Tibial nerve (tissue), 4 donors: ENCODE measurements around the gene SLC2A6. TPM values are rescaled to one million over a fixed set of nuclear protein-coding genes. Genes with fewer than 3 reads are reported as not detected.

Experiments
- DNase-seq, 2 donors: peaks; one replicate each; pipeline ENCODE4 v3.0.0-alpha.2; 2019; ENCODE audit warnings: low spot score in 2 of 2
- H3K27ac ChIP-seq, 4 donors: fragments of 200-600 bp; sonication (generic) in 3 of 4; one replicate each; pipeline ENCODE4 v1.5.1; 2017 to 2019; ENCODE audit warnings: mild to moderate bottlenecking in 1 of 4
- H3K27me3 ChIP-seq, 2 donors: fragments of 200-600 bp; sonication (generic) in 1 of 2; one replicate each; pipeline versions ENCODE4 v1.5.1 to v1.6.0; 2017 to 2019
- H3K36me3 ChIP-seq, 3 donors: fragments of 200-600 bp; sonication (generic); one replicate each; pipeline ENCODE4 v1.5.1; 2018 to 2019
- H3K4me1 ChIP-seq, 4 donors: fragments of 200-600 bp; sonication (generic) in 3 of 4; one replicate each; pipeline ENCODE4 v1.5.1; 2017 to 2019
- H3K4me3 ChIP-seq, 4 donors: fragments of 200-600 bp; sonication (generic) in 3 of 4; one replicate each; pipeline ENCODE4 v1.5.1; 2017 to 2019; ENCODE audit warnings: mild to moderate bottlenecking in 1 of 4, moderate library complexity in 1 of 4
- H3K9me3 ChIP-seq, 4 donors: fragments of 200-600 bp; sonication (generic) in 3 of 4; one replicate each; pipeline ENCODE4 v1.5.1; 2017 to 2019
- CTCF ChIP-seq, 5 experiments: fragments of 200-600 bp in 3 of 5; fragments of 450-650 bp in 2 of 5; sonication (generic) in 3 of 5; IDR thresholded peaks; one replicate each; pipeline ENCODE4 v1.5.1; 2016 to 2019; ENCODE audit warnings: antibody characterized with exemption in 5 of 5, mild to moderate bottlenecking in 3 of 5, moderate library complexity in 2 of 5
- EP300 ChIP-seq, 2 donors: sonication (generic); formaldehyde crosslinking; IDR thresholded peaks; one replicate each; pipeline ENCODE4 v1.6.1; 2017; ENCODE audit warnings: antibody characterized with exemption in 2 of 2, mild to moderate bottlenecking in 1 of 2
- POLR2A ChIP-seq, 2 donors: fragments of 450-650 bp; IDR thresholded peaks; one replicate each; pipeline ENCODE4 v1.6.1; 2017; ENCODE audit warnings: antibody characterized with exemption in 2 of 2, mild to moderate bottlenecking in 2 of 2, moderate library complexity in 2 of 2
- WGBS, 2 donors: methylation state at CpG; one replicate each; pipeline ENCODE4 v1.1.5; 2018; 5-methylcytosine and 5-hydroxymethylcytosine counted together
- total RNA-seq, 4 donors: library from RNA; depleted of rRNA; stranded (reverse); fragments of >200 nt; gene quantifications; one replicate each; pipeline ENCODE4 v1.1.0, GENCODE V29; 2016

SLC2A6 gene
- total RNA-seq, 4 donors from 2014 or later = 2.1 to 6.3 (median 3.0) TPM

- whole genome bisulfite sequencing, 2 donors = 89 to 98% methylated on average over 3 to 5 of the region's 5 CpGs
Observed at GRCh38 chr9:133518200-133518599, 39.3 kb upstream of the SLC2A6 start.

GRCh38 chr9:133517711-133518110 lies 38.8 kb upstream of the SLC2A6 start:
- Histone ChIP-seq H3K9me3 (no peaks in the 10 kb centered on the region), H3K4me3 (no peak overlapping the region), H3K36me3 (no peaks in the 10 kb centered on the region), H3K4me1 (peaks cover 0 to 33% (median 7%) of the 10 kb centered on the region in 4 donors), H3K27me3 (peaks cover 0 to 3% of the 10 kb centered on the region in 2 donors), H3K27ac (no peak overlapping the region)
- TF ChIP-seq EP300 (IDR thresholded peaks at IDR 0.05) (no peak), POLR2A (IDR thresholded peaks at IDR 0.05) (no peak), CTCF (IDR thresholded peaks at IDR 0.05) (no peak)
- no peak for DNase-seq
- 76 to 85% methylated on average over 8 of the region's 8 CpGs for WGBS, 2 donors

More at GRCh38 chr9:133518200-133518599, 39.3 kb upstream of the SLC2A6 start:
- Histone ChIP-seq H3K4me1 (peaks cover 0 to 31% (median 6%) of the 10 kb centered on the region in 4 donors), H3K27me3 (peaks cover 0 to 3% of the 10 kb centered on the region in 2 donors), H3K4me3 (no peak overlapping the region), H3K36me3 (no peaks in the 10 kb centered on the region), H3K27ac (no peak overlapping the region), H3K9me3 (no peaks in the 10 kb centered on the region)
- no peak for TF ChIP-seq EP300 (IDR thresholded peaks at IDR 0.05)
- no peak for TF ChIP-seq CTCF (IDR thresholded peaks at IDR 0.05)
- no peak for TF ChIP-seq POLR2A (IDR thresholded peaks at IDR 0.05)
- no peak for DNase-seq

GRCh38 chr9:133516961-133517350 lies 38.1 kb upstream of the SLC2A6 start:
- H3K9me3 ChIP-seq = no peaks in the 10 kb centered on the region
- TF ChIP-seq POLR2A (IDR thresholded peaks at IDR 0.05) (no peak), EP300 (IDR thresholded peaks at IDR 0.05) (no peak), CTCF (IDR thresholded peaks at IDR 0.05) (no peak)
- H3K27ac ChIP-seq = no peak overlapping the region
- 77 to 86% methylated on average over 9 of the region's 9 CpGs for WGBS, 2 donors
- H3K4me3 ChIP-seq = no peak overlapping the region
- DNase-seq = no peak
- peaks cover 0 to 3% of the 10 kb centered on the region in 2 donors for H3K27me3 ChIP-seq
- H3K36me3 ChIP-seq = no peaks in the 10 kb centered on the region
- peaks cover 0 to 33% (median 7%) of the 10 kb centered on the region in 4 donors for H3K4me1 ChIP-seq

GRCh38 chr9:133516256-133516960 lies 37.5 kb upstream of the SLC2A6 start:
- no peak overlapping the region for H3K4me3 ChIP-seq
- no peak for DNase-seq
- no peaks in the 10 kb centered on the region for H3K9me3 ChIP-seq
- TF ChIP-seq CTCF (IDR thresholded peaks at IDR 0.05) (no peak), POLR2A (IDR thresholded peaks at IDR 0.05) (no peak), EP300 (IDR thresholded peaks at IDR 0.05) (no peak)
- H3K27me3 ChIP-seq = peaks cover 0 to 3% of the 10 kb centered on the region in 2 donors
- peaks cover 0 to 33% (median 7%) of the 10 kb centered on the region in 4 donors for H3K4me1 ChIP-seq
- no peaks in the 10 kb centered on the region for H3K36me3 ChIP-seq
- 64 to 77% methylated on average over 8 to 11 of the region's 11 CpGs for WGBS, 2 donors
- H3K27ac ChIP-seq = no peak overlapping the region

GRCh38 chr9:133515615-133516255 lies 36.8 kb upstream of the SLC2A6 start:
- 86 to 88% methylated on average over 15 to 17 of the region's 17 CpGs for WGBS, 2 donors
- no peak for DNase-seq
- Histone ChIP-seq H3K4me3 (no peak overlapping the region), H3K36me3 (no peaks in the 10 kb centered on the region), H3K27me3 (peaks cover 0 to 3% of the 10 kb centered on the region in 2 donors), H3K27ac (no peak overlapping the region), H3K4me1 (peaks cover 0 to 33% (median 7%) of the 10 kb centered on the region in 4 donors), H3K9me3 (no peaks in the 10 kb centered on the region)
- TF ChIP-seq CTCF (IDR thresholded peaks at IDR 0.05) (no peak), POLR2A (IDR thresholded peaks at IDR 0.05) (no peak), EP300 (IDR thresholded peaks at IDR 0.05) (no peak)
